NT2/D1 (cell line): ENCODE measurements around the gene RBM42.
"Not testable (repeated sequence)": the region's sequence is repeated elsewhere in the genome, so short reads cannot be mapped to it uniquely, and the experiment has no call there.

Experiments
- DNase-seq: peaks from one replicate; pipeline ENCODE4 v3.0.0-alpha.2; 2011; ENCODE audit warnings: low read depth, low spot score
- H3K27me3 ChIP-seq: 2 replicates; pipeline ENCODE4 v1.6.0; 2011; ENCODE audit warnings: mild to moderate bottlenecking; ENCODE audit not compliant: insufficient read length, insufficient read depth
- H3K36me3 ChIP-seq: 2 replicates; pipeline ENCODE4 v1.6.1; 2011; ENCODE audit warnings: mild to moderate bottlenecking, low read length, mixed read lengths; ENCODE audit not compliant: insufficient read depth, insufficient read length
- H3K4me1 ChIP-seq: 2 replicates; pipeline ENCODE4 v1.5.1; 2011; ENCODE audit not compliant: insufficient read depth, insufficient read length
- H3K4me3 ChIP-seq: 2 replicates; pipeline ENCODE4 v1.5.1; 2011; ENCODE audit warnings: low read depth; ENCODE audit not compliant: insufficient read length
- H3K9ac ChIP-seq: 2 replicates; pipeline ENCODE4 v1.6.0; 2011; ENCODE audit warnings: low read depth; ENCODE audit not compliant: insufficient read length
- H3K9me3 ChIP-seq: 2 replicates; pipeline ENCODE4 v1.5.1; 2011; ENCODE audit warnings: mild to moderate bottlenecking, low read length; ENCODE audit not compliant: insufficient read depth
- SUZ12 ChIP-seq: IDR thresholded peaks from 2 replicates; pipeline ENCODE4 v1.6.1; 2011; ENCODE audit not compliant: insufficient read length, insufficient read depth; ENCODE audit errors: extremely low read depth
- YY1 ChIP-seq: IDR thresholded peaks from 2 replicates; pipeline ENCODE4 v1.6.1; 2011; ENCODE audit not compliant: insufficient read length, insufficient read depth
- ZNF274 ChIP-seq: IDR thresholded peaks from 2 replicates; pipeline ENCODE4 v1.6.1; 2011; ENCODE audit warnings: mild to moderate bottlenecking, low read depth, low read length

The RBM42 gene

GRCh38 chr19:35628565-35629331 lies at the start of gene RBM42:
TSS of gene RBM42 (plus strand) at chr19:35629036. CDS start at chr19:35629154, 118 bp downstream.
- Histone ChIP-seq H3K4me1 (peaks cover 2% of the 10 kb centered on the region), H3K36me3 (peaks cover 34% of the 10 kb centered on the region), H3K9ac (peak within 1 kb of the TSS; percentile 85), H3K4me3 (peak within 1 kb of the TSS; percentile 84), H3K9me3 (no peaks in the 10 kb centered on the region), H3K27me3 (no peaks in the 10 kb centered on the region)
- TF ChIP-seq ZNF274 = no peak
- TF ChIP-seq YY1 = no peak
- no peak for TF ChIP-seq SUZ12
- DNase-seq = peak; percentile 95

GRCh38 chr19:35582760-35583159 lies 46.1 kb upstream of the RBM42 start:
- no peak overlapping the region for H3K9ac ChIP-seq
- peaks cover 2% of the 10 kb centered on the region for H3K27me3 ChIP-seq
- H3K9me3 ChIP-seq = peaks cover 7% of the 10 kb centered on the region
- H3K4me1 ChIP-seq = no peaks in the 10 kb centered on the region
- H3K4me3 ChIP-seq = no peak overlapping the region
- H3K36me3 ChIP-seq = no peaks in the 10 kb centered on the region
- DNase-seq = no peak
- TF ChIP-seq ZNF274 = no peak
- TF ChIP-seq SUZ12 = no peak
- no peak for TF ChIP-seq YY1

GRCh38 chr19:35585848-35586247 lies 43.0 kb upstream of the RBM42 start, which contains the start of gene PMIS2:
TSS of gene PMIS2 (plus strand) at chr19:35586173. CDS start at chr19:35586260, 87 bp downstream.
- Histone ChIP-seq H3K4me3 (no peak within 1 kb of the TSS), H3K36me3 (no peaks in the 10 kb centered on the region), H3K27me3 (peaks cover 2% of the 10 kb centered on the region), H3K9ac (no peak within 1 kb of the TSS), H3K9me3 (peaks cover 4% of the 10 kb centered on the region; the same call in 1 of the 2 replicates), H3K4me1 (no peaks in the 10 kb centered on the region)
- TF ChIP-seq SUZ12 (no peak), ZNF274 (no peak), YY1 (no peak)
- no peak for DNase-seq

GRCh38 chr19:35587321-35587720 lies 41.5 kb upstream of the RBM42 start:
- DNase-seq = no peak
- Histone ChIP-seq H3K9me3 (peaks cover 4% of the 10 kb centered on the region; the same call in 1 of the 2 replicates), H3K9ac (no peak overlapping the region), H3K27me3 (peaks cover 2% of the 10 kb centered on the region), H3K4me1 (no peaks in the 10 kb centered on the region), H3K36me3 (no peaks in the 10 kb centered on the region), H3K4me3 (no peak overlapping the region)
- TF ChIP-seq SUZ12 = no peak
- no peak for TF ChIP-seq ZNF274
- no peak for TF ChIP-seq YY1

DNA sequence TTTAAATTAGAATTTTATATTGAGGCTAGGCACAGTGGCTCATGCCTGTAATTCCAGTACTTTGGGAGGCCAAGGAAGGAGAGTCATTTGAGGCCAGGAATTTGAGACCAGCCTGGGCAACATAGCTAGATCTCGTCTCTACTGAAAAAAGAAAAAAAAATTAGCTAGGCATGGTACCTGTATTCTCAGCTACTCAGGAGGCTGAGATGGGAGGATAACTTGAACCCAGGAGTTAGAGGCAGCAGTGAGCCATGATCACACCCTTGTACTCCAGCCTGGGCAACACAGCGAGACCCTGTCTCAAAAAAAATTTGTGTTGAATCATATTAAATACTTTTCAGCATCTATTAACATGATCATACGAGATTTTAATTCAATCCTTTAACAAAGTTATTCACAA lies 38.0 kb upstream of the RBM42 start:
- Histone ChIP-seq H3K9me3 (peaks cover 2% of the 10 kb centered on the region; the same call in 1 of the 2 replicates), H3K27me3 (no peaks in the 10 kb centered on the region), H3K4me1 (no peaks in the 10 kb centered on the region), H3K4me3 (no peak overlapping the region), H3K36me3 (no peaks in the 10 kb centered on the region), H3K9ac (no peak overlapping the region)
- no peak for TF ChIP-seq YY1
- no peak for TF ChIP-seq SUZ12
- TF ChIP-seq ZNF274 = no peak
- no peak for DNase-seq

- no peak overlapping the region for H3K9ac ChIP-seq
- H3K4me3 ChIP-seq = no peak overlapping the region
- H3K27me3 ChIP-seq = no peaks in the 10 kb centered on the region
- peak; percentile 36 for DNase-seq
- H3K9me3 ChIP-seq = no peaks in the 10 kb centered on the region
- no peak for TF ChIP-seq ZNF274
- no peak for TF ChIP-seq SUZ12
- no peak for TF ChIP-seq YY1
- no peaks in the 10 kb centered on the region for H3K36me3 ChIP-seq
- H3K4me1 ChIP-seq = no peaks in the 10 kb centered on the region
These were observed 36.6 kb upstream of the RBM42 start for GRCh38 chr19:35592226-35592625.

DNA sequence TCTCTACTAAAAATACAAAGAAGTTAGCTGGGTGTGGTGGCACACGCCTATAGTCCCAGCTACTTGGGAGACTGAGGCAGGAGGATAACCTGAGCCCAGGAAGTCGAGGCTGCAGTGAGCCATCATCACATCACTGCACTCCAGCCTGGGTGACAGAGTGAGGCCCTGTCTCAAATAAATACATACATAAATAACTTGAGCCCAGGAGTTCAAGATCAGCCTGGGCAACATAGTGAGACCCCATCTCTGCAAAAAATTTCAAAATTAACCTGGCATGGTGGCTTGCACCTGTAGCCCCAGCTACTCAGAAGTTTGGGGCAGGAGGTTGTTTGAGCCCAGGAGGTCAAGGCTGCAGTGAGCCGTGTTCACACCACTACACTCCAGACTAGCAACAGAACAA lies 33.8 kb upstream of the RBM42 start:
- H3K27me3 ChIP-seq, H3K4me1 ChIP-seq, DNase-seq, H3K4me3 ChIP-seq, H3K9ac ChIP-seq, H3K36me3 ChIP-seq, H3K9me3 ChIP-seq: not testable (repeated sequence)
